ENCODE results near the gene GYG1. TPM values are rescaled to one million over a fixed set of nuclear protein-coding genes. Genes with fewer than 3 reads are reported as not detected.

Gene GYG1
- total RNA-seq, 1 experiment from 2014 or later, result 35.2 TPM

Other genes with a start within 250 kb of the GYG1 start
- not detected in 2 replicates for gene CPB1, start 163.7 kb upstream of the GYG1 start, total RNA-seq (2014; rRNA removed)
- 1.3 and 1.9 TPM in 2 replicates for gene CPA3, start 126.2 kb upstream of the GYG1 start, total RNA-seq (2014; rRNA removed)
- gene HLTF, start 95.0 kb downstream of the GYG1 start, total RNA-seq (2014; rRNA removed), result 51.2 and 56.7 TPM in 2 replicates
- gene HPS3, start 138.1 kb downstream of the GYG1 start, total RNA-seq (2014; rRNA removed), result 29.0 and 32.1 TPM in 2 replicates
- 0.06 TPM in 1 of 2 replicates, not detected in the other for gene CP, start 230.3 kb downstream of the GYG1 start, total RNA-seq (2014; rRNA removed)